Activated CD4-positive, alpha-beta memory T cell treated with anti-CD3 and anti-CD28 coated beads, Interleukin-2, amount 10 ng/mL, durations not matched to agents 7 days and 5 days (primary cell): ENCODE results near the gene SLC4A4. TPM values are rescaled to one million over a fixed set of nuclear protein-coding genes. Genes with fewer than 3 reads are reported as not detected.

Experiments used
- CTCF ChIA-PET: fragments of 350-600 bp; sonication (Branson Sonifier 250); formaldehyde crosslinking; loops from one replicate; lab custom pipeline; 2021; ENCODE audit warnings: antibody characterized with exemption, inconsistent platforms; lab: Charles Lee
- POLR2A ChIA-PET: fragments of 350-600 bp; sonication (Branson Sonifier 250); formaldehyde crosslinking; loops from one replicate; lab custom pipeline; 2021; ENCODE audit warnings: antibody characterized with exemption; lab: Charles Lee
- DNase-seq: peaks from one replicate; pipeline ENCODE4 v3.0.0-alpha.2; 2020
- H3K27ac Mint-ChIP-seq: one replicate; pipeline ENCODE4 v1.8.0; 2021; ENCODE audit warnings: mild to moderate bottlenecking, mixed read lengths
- H3K27me3 Mint-ChIP-seq: one replicate; pipeline ENCODE4 v1.8.0; 2021; ENCODE audit warnings: mixed read lengths
- H3K36me3 Mint-ChIP-seq: one replicate; pipeline ENCODE4 v1.8.0; 2021; ENCODE audit warnings: low read depth, mixed read lengths
- H3K4me1 Mint-ChIP-seq: one replicate; pipeline ENCODE4 v1.8.0; 2021; ENCODE audit warnings: mixed read lengths
- H3K4me3 Mint-ChIP-seq: one replicate; pipeline ENCODE4 v1.8.0; 2021; ENCODE audit warnings: mild to moderate bottlenecking, mixed read lengths
- H3K9me3 Mint-ChIP-seq: one replicate; pipeline ENCODE4 v1.8.0; 2021; ENCODE audit warnings: mixed read lengths
- total RNA-seq, 2 experiments: library from RNA; stranded (reverse); gene quantifications; one replicate each; pipeline ENCODE4 v1.2.3, GENCODE V29; 2021

The SLC4A4 gene
- total RNA-seq, 2 experiments from 2014 or later: 2.3 to 3.1 TPM

DNA sequence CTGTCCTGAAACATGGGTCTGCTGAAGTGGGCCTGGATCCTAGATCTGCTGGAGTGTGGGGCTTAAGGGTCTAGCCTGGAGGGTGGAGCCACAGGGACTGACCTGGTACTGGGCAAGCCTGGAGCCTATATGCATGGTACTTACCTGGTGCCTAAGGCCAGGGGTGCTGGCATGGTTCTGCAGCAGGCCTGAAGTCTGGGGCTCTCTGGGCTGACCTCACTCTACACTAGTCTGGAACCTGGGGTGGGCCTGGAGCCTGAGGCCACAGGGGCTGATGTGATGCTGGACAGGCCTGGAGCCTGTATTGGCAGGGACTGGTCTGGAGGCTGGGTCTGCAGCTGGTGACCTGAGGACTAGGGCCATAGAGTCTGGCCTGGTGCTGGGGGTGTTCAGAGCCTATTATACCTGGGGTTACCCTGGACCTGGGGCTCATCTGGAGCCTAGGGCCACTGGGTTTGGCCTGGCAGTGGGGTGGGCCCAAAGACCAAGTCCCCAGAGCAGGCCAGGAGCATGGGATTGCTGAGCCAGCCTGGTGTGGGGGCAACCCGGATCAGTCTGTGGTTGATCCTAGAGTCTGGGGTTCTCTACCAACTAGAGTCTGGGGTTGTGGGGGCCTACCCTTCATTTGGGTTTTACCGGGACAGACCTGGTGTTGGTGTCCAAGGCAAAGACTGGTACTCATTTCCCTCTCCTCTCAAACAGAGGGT lies 179.6 kb downstream of the SLC4A4 start:
- no peaks in the 10 kb centered on the region for H3K36me3 Mint-ChIP-seq
- H3K9me3 Mint-ChIP-seq: peaks cover 6% of the 10 kb centered on the region
- ChIA-PET CTCF (no interaction called here), POLR2A (no interaction called here)
- no peaks in the 10 kb centered on the region for H3K27me3 Mint-ChIP-seq
- no peaks in the 10 kb centered on the region for H3K4me1 Mint-ChIP-seq
- no peak overlapping the region for H3K27ac Mint-ChIP-seq
- H3K4me3 Mint-ChIP-seq: no peak overlapping the region
- DNase-seq: no peak

DNA sequence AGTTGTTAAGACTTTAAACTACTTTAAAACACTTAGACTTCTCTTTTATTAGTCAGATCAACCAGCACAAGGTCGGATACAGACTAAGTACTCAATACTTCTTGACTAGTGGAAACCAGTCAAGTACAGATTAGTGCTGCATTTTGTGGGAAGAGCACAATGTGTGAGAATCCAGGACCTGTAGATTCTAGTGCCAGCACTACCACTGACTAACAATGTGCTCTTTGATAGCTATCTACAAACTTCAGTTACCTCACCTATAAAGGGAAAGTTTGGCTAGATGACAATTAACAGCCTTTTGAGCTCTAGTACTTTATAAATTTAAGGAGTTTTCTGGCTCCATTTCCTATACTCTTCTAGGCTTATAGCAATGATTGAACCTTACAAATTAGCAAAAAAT lies 181.5 kb downstream of the SLC4A4 start:
- Mint-ChIP-seq H3K9me3 (peaks cover 6% of the 10 kb centered on the region), H3K4me1 (no peaks in the 10 kb centered on the region)
- CTCF ChIA-PET: interaction anchor here (1.1 kb wide), 1 partner anchor 8 kb away, joined by 3 read pairs; no protein-coding TSS in a partner anchor

DNA sequence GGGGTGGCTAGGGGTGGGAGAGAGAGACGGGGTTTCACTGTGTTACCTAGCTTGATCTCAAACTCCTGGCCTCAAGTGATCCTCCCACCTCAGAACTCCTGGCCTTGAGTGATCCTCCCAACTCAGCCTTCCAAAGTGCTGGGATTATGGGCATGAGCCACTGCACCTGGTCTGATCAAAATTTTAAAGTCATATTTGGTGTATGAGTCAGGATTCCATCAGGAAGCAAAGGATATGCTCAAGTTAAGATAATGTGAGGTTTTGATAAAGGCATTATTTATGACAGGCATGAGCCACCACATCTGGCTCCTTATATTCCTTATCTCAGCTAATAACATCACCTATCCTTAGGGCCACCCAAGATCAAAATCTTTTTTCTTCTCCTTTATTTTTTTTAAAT lies 182.0 kb downstream of the SLC4A4 start:
- POLR2A ChIA-PET: no interaction called here
- Mint-ChIP-seq H3K27ac (no peak overlapping the region), H3K4me1 (no peaks in the 10 kb centered on the region), H3K36me3 (no peaks in the 10 kb centered on the region), H3K9me3 (peaks cover 6% of the 10 kb centered on the region), H3K4me3 (no peak overlapping the region), H3K27me3 (no peaks in the 10 kb centered on the region)
- CTCF ChIA-PET: no interaction called here
- no peak for DNase-seq

More for the DNA sequence above, 181.5 kb downstream of the SLC4A4 start:
- H3K4me3 Mint-ChIP-seq: no peak overlapping the region
- no peaks in the 10 kb centered on the region for H3K36me3 Mint-ChIP-seq
- POLR2A ChIA-PET: no interaction called here
- H3K27ac Mint-ChIP-seq: no peak overlapping the region
- no peak for DNase-seq
- H3K27me3 Mint-ChIP-seq: no peaks in the 10 kb centered on the region

DNA sequence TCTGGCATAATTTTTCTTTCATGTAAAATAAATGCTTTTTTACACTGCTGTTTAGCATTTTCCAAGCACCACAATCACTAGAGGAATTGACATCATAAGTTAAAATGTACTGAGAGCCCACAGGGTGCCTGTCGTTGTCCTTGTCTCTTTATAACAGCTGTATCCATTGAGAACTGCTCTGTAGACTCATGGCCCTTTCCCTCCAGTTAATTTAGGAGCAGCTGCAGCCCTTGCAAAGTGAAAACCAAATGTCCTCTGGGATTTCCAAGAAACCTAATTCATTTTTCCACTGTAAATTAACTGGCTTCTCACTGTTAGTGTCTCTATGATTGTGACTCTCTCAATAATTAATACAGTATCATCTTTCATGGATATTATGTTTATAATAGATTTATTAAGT lies 185.9 kb downstream of the SLC4A4 start:
- no peaks in the 10 kb centered on the region for H3K27me3 Mint-ChIP-seq
- H3K4me3 Mint-ChIP-seq: no peak overlapping the region
- H3K36me3 Mint-ChIP-seq: no peaks in the 10 kb centered on the region
- H3K27ac Mint-ChIP-seq: no peak overlapping the region
- no peaks in the 10 kb centered on the region for H3K9me3 Mint-ChIP-seq
- POLR2A ChIA-PET: no interaction called here
- no peaks in the 10 kb centered on the region for H3K4me1 Mint-ChIP-seq
- DNase-seq: no peak
- CTCF ChIA-PET: no interaction called here

DNA sequence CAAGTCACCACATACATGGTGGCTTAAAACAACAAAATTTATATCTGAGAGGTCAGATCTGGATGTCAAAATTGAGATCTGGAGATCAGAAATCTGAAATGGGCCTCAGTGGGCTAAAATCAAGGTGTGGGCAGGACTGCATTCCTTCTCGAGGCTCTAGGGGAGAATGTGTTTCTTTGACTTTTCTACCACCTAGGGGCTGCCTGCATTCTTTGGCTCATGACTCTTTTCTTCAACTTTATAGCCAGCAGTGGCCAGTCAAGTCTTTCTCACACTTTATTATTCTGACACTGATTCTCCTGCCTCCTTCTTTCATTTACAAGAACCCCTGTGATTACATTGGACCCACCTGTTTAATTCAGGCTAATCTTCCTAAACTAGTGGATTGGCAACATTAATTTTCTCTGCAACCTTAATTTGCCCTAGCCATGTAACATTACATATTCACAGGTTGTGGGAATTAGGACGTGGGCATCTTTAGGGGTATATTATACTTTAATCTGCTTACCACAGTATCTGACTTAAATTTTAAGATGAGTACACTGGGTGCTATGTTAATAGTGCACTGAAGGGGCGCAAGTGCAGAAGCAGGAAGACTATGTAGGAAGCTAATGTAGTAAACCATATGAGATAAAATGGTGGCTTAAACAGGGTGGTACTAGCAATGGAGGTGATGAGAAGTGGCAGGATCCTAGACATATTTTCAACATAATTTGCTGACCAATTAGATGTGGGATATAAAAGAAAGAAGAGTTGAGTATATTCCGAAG lies 188.0 kb downstream of the SLC4A4 start:
- Mint-ChIP-seq H3K27me3 (no peaks in the 10 kb centered on the region), H3K27ac (no peak overlapping the region), H3K4me3 (no peak overlapping the region), H3K9me3 (no peaks in the 10 kb centered on the region), H3K36me3 (no peaks in the 10 kb centered on the region), H3K4me1 (no peaks in the 10 kb centered on the region)
- no peak for DNase-seq
- CTCF ChIA-PET: no interaction called here
- POLR2A ChIA-PET: no interaction called here

DNA sequence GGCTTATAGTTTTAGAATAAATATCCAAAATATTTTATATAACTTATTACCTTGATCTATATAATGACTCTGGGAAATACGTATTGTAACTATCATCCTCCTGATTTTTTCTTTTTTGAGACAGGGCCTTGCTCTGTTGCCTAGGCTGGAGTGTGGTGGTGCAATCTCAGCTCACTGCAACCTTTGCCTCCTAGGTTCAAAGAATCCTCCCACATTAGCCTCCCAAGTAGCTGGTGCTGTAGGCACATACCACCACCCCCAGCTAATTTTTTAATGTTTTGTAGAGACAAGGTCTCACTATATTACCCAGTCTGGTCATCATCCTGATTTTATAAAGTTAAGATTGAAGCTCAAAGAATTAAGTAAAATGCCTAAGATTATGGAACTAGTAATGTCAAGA lies 193.6 kb downstream of the SLC4A4 start:
- CTCF ChIA-PET: no interaction called here

DNA sequence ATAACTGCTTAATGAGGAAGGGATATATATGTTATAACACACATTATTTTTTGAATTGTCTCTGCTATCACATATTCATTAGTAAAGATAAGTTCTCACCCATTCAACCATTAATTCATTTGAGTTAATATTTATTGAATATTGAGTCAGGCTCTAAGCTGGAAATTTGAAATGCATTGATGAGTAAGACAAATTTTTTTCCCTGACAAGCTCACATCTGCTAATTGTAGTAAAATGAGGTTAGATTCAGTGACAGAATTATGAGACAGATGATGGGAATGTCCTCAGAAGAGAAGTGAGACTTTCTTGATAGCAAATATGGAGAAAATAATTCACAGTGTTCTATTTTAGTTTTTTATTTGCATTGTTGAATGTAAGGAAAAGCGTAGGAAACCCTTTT lies 194.3 kb downstream of the SLC4A4 start:
- POLR2A ChIA-PET: no interaction called here
- no peaks in the 10 kb centered on the region for H3K4me1 Mint-ChIP-seq
- DNase-seq: no peak
- no peaks in the 10 kb centered on the region for H3K9me3 Mint-ChIP-seq
- CTCF ChIA-PET: no interaction called here
- no peak overlapping the region for H3K4me3 Mint-ChIP-seq
- no peaks in the 10 kb centered on the region for H3K36me3 Mint-ChIP-seq
- H3K27ac Mint-ChIP-seq: no peak overlapping the region
- H3K27me3 Mint-ChIP-seq: no peaks in the 10 kb centered on the region

More for the DNA sequence above, 193.6 kb downstream of the SLC4A4 start:
- POLR2A ChIA-PET: no interaction called here
- H3K27me3 Mint-ChIP-seq: no peaks in the 10 kb centered on the region
- H3K4me1 Mint-ChIP-seq: no peaks in the 10 kb centered on the region
- H3K9me3 Mint-ChIP-seq: no peaks in the 10 kb centered on the region
- no peak overlapping the region for H3K4me3 Mint-ChIP-seq
- no peak for DNase-seq
- H3K27ac Mint-ChIP-seq: no peak overlapping the region
- H3K36me3 Mint-ChIP-seq: no peaks in the 10 kb centered on the region

DNA sequence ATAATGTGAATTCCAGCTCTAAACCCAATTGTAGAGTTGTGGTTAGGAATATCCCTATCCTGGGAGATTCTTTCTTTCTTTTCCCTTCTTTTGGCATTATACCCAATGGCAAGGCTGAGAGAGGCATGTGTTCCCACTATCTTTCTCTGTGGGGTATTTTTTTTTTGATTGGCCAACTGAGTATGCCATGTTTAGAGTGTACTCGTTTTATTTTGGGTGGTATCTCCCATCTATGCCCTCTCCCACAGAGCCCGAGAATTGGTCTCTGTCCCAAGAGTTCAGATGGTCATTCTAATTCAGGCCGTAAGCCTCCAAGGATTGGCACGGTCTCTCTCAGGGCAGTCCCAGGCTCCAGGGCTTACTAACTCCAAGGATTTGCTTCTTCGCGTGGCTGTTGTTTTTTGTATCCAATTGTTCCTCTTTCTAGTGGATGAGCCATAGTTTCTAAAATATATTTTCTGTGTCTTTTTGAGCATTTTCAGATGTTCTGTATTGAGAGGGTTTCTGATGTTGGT lies 198.8 kb downstream of the SLC4A4 start:
- Mint-ChIP-seq H3K36me3 (no peaks in the 10 kb centered on the region), H3K27me3 (no peaks in the 10 kb centered on the region), H3K9me3 (no peaks in the 10 kb centered on the region), H3K4me3 (no peak overlapping the region), H3K27ac (no peak overlapping the region), H3K4me1 (no peaks in the 10 kb centered on the region)
- no peak for DNase-seq
- ChIA-PET CTCF (no interaction called here), POLR2A (no interaction called here)

DNA sequence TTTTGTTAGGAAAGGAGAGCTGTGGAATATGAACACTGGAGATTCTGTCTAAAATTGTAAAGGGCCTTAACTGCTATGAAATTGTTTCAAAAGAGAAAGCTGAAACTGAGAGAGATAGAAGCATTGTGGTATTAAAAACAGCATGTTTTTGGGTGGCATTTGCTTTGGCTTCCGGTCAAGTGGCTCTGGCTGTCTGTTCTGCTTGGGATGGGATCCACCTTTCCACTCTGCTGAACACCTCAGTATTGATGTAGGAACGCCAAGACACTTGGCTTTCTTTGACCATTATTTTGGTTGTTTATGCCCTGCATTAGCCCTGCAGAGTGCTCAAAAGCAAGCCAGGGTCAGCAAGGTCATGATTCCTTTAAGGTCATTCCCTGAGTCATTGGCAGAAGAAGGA lies 199.7 kb downstream of the SLC4A4 start:
- CTCF ChIA-PET: no interaction called here
- Mint-ChIP-seq H3K9me3 (no peaks in the 10 kb centered on the region), H3K27me3 (no peaks in the 10 kb centered on the region), H3K4me3 (no peak overlapping the region), H3K4me1 (no peaks in the 10 kb centered on the region), H3K27ac (no peak overlapping the region), H3K36me3 (no peaks in the 10 kb centered on the region)
- POLR2A ChIA-PET: no interaction called here
- no peak for DNase-seq

DNA sequence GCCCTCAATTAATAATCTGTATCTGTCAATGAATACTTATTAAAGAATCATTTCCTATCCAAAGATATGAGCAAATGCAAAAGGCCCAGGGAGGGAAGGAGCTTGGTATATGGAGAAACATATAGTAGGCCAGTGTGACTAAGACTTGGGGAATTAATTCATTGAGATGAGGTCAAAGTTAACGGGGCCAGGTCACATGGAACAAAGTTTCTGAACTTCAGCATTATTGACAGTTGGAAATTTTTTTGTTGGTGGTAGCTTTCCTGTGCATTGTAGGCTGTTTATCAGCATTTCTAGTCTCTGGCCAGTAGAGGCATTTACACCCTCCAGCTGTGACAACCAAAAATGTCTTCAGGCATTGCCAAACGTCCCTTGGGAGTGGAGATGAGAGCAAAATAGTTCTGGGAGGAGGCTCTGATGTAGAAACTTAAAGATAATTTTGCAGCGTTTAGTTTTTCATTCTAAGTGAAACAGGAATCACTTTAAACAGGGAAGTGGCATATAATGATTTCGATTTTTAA lies 202.0 kb downstream of the SLC4A4 start:
- ChIA-PET POLR2A (no interaction called here), CTCF (no interaction called here)
- H3K4me3 Mint-ChIP-seq: no peak overlapping the region
- no peaks in the 10 kb centered on the region for H3K27me3 Mint-ChIP-seq
- H3K36me3 Mint-ChIP-seq: no peaks in the 10 kb centered on the region
- DNase-seq: no peak
- no peaks in the 10 kb centered on the region for H3K9me3 Mint-ChIP-seq
- no peaks in the 10 kb centered on the region for H3K4me1 Mint-ChIP-seq
- no peak overlapping the region for H3K27ac Mint-ChIP-seq

DNA sequence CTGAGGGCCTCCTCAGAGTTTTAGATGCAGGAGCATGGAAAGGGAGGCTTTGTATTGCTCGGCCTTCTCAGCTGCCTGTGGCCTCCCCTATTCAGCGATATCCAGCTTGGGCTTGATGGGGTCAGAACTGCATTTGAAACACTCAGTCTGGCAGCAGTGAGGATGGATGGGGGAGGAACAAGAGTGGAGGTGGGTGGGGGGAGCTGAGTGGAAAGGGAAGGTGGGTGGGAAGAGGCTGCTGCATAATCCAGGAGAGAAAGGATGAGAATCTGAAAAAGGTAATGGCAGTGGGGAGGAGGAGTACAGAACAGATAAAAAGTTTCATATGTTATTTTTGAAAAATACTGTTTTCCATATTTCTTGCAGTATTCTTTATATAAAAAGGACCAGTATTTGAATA lies 202.7 kb downstream of the SLC4A4 start:
- DNase-seq: no peak
- ChIA-PET CTCF (no interaction called here), POLR2A (no interaction called here)
- Mint-ChIP-seq H3K27me3 (no peaks in the 10 kb centered on the region), H3K9me3 (no peaks in the 10 kb centered on the region), H3K4me3 (no peak overlapping the region), H3K4me1 (no peaks in the 10 kb centered on the region), H3K27ac (no peak overlapping the region), H3K36me3 (no peaks in the 10 kb centered on the region)

DNA sequence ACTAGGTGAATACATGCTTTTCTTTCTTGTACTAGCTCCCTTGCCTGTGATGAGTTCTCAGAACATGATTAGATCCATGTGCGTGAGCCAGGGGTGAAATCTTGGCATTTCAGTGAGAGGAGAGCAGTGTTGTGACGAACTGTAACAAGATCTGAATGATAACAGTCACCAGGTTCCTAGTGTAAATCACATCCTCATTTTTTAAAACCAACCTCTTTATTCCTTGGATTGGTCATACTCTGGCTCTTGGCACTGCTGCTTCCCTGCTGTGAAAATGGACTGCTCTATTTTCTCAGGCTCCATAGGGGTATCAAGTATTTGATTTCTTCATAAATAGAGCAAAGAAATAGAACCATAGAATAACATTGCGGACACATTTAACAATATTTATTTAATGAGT lies 206.3 kb downstream of the SLC4A4 start:
- no peaks in the 10 kb centered on the region for H3K4me1 Mint-ChIP-seq
- no peaks in the 10 kb centered on the region for H3K9me3 Mint-ChIP-seq
- no peak for DNase-seq
- no peaks in the 10 kb centered on the region for H3K27me3 Mint-ChIP-seq
- POLR2A ChIA-PET: no interaction called here
- H3K27ac Mint-ChIP-seq: no peak overlapping the region
- CTCF ChIA-PET: no interaction called here
- no peaks in the 10 kb centered on the region for H3K36me3 Mint-ChIP-seq
- no peak overlapping the region for H3K4me3 Mint-ChIP-seq

DNA sequence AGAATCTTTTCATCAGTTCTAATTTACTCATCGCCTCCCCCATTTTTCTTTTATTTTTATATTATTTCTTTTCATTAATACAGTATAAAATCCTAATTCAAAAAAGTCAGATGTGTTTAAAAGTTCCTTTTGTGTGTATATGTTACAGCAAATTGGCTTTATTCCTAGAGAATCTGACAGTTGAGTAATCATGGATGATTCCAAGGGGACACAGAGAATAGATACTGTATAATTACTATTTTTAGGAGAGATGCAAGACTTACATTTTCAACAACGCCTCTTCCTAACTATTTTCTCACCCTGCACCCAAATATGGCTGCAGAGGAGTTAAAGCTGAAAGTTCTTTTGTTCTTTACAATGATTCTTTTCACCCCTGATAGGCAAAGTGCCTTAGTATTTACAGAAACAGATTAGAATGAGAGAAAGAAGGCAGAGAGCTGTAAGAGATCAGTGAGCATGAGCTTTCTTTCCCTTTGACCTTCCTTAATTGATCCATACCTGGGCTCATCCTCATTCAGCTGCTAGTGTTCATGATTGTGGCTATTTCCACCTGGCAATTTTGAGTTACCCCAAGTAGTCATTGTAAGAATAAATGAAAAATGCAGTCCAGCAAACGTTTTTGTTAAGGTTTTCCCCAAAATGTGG lies 210.8 kb downstream of the SLC4A4 start:
- DNase-seq: no peak
- POLR2A ChIA-PET: no interaction called here
- H3K36me3 Mint-ChIP-seq: no peaks in the 10 kb centered on the region
- no peak overlapping the region for H3K27ac Mint-ChIP-seq
- CTCF ChIA-PET: no interaction called here
- no peaks in the 10 kb centered on the region for H3K9me3 Mint-ChIP-seq
- H3K4me1 Mint-ChIP-seq: no peaks in the 10 kb centered on the region
- H3K4me3 Mint-ChIP-seq: no peak overlapping the region
- no peaks in the 10 kb centered on the region for H3K27me3 Mint-ChIP-seq
